NCI-H2107 treated with DMSO at 0.1 percent for 48 hours (cell line): Measurements from ENCODE around the gene AIMP2.
"Not testable (repeated sequence)": the region's sequence is repeated elsewhere in the genome, so short reads cannot be mapped to it uniquely, and the experiment has no call there.

Experiments
- DNase-seq: peaks from one replicate; lab custom pipeline; 2025; ENCODE audit not compliant: unreplicated experiment; lab: John Stamatoyannopoulos, UW

AIMP2 gene

DNA sequence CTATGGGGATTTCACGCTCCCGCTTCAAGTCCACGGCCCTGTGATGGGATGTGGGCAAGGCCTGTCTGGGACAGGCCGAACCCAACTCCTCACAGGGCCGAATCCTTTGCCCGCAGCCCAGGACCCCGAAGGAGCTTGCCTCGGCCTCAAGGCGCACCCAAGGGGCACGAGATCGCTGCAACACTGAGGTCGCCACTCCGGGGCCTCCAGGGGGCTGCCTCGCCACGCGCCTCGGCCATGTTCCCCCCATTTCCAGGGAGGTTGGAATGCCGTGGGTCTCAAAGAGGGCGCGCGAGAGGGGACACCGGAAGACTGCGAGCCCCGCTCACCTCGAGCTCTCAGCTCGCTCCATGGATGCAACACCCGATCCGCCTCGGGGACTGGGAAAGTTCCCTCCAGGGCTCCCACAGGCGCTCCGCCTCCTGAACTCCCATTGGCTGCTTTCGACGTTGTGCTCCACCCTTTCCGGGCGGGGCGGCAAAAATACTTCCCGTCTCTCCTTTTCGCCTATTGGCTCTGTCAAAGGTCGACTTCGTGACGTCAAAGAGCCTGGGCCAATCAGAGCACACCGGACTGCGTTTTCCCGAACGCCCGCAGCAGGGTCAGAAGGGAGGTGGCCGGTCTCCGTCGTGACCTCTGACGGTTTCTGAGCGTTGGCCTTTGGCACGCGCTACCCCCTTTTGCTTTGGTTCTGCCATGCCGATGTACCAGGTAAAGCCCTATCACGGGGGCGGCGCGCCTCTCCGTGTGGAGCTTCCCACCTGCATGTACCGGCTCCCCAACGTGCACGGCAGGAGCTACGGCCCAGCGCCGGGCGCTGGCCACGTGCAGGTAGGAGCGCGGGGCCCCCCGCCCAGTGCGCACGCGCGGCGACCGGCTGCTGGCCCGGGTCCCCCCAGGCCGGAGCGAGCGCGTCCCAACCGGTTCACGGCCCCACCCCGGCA lies at the start of gene AIMP2, which contains the start of gene PMS2:
Gene AIMP2 (plus strand): TSS at position 605 of the 944 bp plus-strand sequence. CDS start 92 bp downstream, at position 697.
Gene PMS2 (minus strand): TSS at position 382 of the 944 bp plus-strand sequence. CDS start 30 bp downstream, at position 352.
- peak; percentile 98 for DNase-seq

DNA sequence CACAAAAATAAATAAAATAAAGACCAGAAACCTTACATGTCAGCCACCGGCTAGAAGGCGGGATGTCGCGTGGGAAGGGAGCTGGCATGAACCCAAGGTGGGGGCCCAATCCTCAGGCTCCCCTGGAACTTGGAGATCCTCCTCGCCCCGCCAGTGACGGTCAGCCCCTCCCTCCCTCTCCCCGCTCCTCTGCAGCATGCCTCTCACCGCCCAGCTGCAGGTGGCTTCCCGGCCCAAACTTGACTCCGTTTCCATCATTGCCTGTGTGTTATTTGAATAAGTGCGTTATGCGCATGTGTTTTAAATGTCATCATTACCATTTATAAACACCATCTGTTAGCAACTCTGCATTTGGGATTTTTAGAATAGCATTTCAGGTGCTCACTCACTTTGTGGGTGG lies 45.9 kb upstream of the AIMP2 start:
- not testable (repeated sequence) for DNase-seq

DNA sequence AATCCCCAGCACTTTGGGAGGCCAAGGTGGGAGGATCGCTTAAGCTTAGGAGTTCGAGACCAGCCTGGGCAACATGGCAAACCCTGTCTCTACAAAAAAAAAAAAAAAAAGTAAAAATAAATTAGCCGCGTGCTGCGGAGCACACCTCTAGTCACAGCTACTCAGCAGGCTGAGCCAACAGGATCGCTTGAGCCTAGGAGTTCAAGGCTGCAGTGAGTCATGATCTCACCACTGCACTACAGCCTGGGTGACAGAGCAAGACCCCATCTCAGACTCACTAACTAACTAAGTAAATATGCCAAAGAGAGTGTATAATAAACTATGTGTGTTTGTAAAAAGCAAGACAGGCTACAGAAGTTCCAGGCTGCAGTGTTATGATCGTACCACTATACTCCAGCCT lies 45.3 kb upstream of the AIMP2 start:
- DNase-seq = not testable (repeated sequence)

DNA sequence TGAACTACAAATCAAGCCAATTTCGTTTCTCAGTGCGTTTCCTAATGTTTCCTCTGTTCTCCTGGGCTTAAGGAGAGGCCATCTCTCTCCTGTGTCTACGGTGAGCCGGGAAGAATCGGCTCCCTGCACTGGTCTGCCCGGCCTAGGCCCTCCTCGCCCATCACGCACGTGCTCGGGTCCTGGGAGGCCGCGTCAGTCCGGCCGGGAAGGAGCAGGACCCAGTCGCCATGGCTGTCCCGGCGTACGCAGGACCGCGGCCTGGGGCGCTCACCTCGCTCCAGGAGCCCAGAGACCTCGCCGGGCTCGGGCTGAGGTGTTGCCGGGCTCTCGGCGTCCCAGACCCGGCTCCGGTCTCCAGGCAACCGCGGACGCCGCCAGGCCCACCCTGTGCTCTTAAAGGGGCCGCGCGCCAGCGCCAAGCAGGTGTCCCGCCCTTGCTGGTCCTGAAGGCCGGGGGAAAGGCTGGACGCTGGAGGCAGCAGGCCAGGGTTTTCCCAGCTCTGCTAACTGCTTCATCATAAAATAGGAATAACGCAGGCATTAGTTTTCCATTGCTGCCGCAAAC lies 38.6 kb upstream of the AIMP2 start, which contains the start of gene RSPH10B:
Gene RSPH10B (minus strand): TSS at position 343 of the 565 bp plus-strand sequence. CDS start 3,573 bp downstream, outside the sequence.
- not testable (repeated sequence) for DNase-seq

DNA sequence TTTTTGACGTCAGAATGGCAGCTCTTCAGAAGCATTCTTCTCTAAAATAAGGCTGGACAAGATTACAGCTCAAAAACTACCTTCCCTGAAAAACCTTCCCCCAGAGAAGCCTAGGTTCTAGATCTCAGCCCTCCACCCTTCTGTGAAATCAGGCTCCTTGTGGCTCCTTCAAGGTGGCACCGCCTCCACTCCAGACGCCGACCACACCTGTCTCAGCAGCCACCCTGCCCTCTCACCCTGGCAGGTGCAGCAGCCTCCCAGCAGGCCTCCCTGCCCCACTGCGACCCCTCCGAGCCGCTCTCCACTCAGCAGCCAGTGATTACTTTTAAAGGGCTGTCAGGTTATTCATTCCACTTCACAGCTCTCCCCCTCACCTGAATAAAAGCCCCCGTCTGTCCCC lies 35.5 kb upstream of the AIMP2 start:
- DNase-seq = not testable (repeated sequence)

DNA sequence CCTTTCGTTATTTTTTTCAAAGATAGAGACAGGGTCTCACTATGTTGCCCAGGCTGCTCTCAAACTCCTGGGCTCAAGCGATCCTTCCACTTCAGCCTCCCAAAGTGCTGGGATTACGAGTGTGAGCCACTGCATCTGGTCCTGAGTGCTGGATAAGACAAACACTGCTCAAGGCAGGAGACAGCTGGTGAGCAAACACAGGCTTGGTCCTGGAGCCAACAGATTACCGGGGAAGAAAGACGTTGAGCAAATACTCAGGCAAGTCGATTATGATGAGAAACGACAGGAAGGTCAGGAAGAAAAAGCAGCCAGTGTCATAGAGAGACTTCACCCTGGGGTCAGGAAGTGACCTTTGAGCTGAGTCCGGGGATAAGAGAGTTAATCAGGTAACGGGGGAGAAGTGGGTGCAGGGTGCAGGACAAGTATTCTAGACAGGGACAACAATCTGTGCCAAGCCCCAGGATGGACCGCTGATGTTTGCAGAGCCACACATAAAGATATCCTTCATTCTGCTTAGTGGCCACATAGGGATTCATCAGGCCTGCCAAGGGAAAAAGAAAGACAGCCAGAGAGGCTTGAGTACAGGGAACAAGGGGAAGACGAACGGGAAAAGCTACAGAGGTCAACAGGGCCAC lies 29.3 kb upstream of the AIMP2 start:
- not testable (repeated sequence) for DNase-seq

DNA sequence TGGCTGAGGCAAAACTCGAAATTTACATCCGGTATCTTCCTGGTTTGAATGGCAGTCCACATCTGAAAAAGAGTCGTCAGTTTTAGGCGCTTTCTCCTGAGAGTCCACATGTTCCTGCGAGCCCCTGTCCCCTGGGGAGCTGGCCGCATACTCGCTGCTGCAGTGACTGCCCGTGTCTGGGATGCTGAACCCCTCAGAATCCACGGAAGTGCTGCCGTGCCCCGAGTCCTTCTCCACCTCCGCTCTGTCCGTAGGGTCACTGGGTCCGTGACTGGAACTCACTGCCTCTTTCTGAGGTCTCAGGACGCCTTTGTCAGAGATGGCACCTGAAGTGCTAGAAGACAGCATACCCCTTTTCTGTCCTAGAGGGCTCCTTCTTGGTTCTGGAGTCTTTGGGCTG lies 22.0 kb upstream of the AIMP2 start:
- DNase-seq = not testable (repeated sequence)

DNA sequence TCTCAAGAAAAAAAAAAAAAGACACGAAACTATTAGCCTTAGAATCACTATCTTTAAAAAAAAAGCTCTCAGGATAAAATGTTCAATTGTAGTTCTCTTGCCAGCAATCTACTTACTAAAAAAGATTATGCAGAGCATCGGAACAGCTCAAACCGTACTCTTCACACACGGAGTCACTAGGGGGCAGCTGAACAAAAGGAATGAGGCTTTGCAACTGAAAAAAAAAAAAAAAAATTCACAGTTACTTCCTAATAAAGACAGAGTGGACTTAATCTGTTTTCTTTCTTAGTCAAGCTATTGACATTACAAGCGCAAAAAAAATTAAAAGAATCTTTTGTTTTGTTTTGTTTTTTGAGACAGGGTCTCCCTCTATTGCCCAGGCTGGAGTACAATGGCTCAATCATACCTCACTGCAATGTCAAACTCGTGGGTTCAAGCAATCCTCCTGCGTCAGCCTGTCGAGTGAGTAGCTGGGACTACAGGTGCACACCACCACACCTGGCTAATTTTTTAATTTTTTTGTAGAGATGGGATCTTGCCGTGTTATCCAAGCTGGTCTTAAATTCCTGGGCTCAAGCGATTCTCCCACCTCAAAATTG lies 11.8 kb upstream of the AIMP2 start:
- peak; percentile 60 for DNase-seq

DNA sequence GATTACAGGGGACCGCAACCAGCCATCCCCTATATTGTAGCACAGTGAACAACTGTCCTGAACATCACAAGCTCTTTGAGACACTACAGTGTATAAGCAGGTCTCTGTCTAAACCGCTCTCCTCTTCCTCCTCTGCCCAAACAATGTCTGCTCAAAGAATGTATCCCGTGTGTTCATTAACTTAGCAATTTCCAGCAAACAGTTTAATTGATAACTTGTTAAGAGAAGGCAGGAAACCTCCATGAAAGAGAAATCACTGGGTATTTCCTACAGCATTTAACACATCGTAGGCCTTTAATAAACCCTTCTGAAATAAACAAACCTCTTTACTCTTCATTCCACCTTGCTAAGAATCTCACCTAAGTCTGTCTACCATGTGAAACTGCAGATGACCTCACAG lies 1.7 kb upstream of the AIMP2 start:
- DNase-seq = no peak

DNA sequence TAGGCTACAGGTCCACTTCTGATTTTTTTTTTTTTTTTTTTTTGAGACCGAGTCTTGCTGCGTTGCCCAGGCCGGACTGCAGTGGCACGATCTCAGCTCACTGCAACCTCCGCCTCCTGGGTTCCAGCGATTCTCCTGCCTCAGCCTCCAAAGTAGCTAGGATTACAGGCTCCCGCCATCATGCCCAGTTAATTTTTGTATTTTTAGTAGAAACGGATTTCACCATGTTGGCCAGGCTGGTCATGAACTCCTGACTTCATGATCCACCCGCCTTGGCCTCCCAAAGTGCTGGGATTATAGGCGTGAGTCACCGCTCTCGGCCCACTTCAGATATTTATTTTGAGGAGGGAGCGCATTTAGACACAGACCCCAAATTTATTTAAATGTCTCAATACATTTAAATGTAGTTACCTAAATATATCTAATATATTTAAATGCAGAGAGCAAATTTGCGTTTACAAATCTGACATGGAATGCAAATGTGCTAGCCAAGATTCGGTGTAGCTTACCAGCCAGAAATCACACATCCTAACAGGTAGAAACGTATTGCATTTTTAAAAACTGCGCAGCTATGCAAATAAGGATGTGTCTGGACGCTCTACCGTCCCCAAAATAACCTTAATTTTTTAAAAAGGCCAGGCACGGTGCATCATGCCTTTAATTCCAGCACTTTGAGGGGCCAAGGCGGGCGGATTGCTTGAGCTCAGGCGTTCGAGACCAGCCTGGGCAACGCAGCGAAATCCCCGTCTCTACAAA lies 1.1 kb upstream of the AIMP2 start:
- not testable (repeated sequence) for DNase-seq

DNA sequence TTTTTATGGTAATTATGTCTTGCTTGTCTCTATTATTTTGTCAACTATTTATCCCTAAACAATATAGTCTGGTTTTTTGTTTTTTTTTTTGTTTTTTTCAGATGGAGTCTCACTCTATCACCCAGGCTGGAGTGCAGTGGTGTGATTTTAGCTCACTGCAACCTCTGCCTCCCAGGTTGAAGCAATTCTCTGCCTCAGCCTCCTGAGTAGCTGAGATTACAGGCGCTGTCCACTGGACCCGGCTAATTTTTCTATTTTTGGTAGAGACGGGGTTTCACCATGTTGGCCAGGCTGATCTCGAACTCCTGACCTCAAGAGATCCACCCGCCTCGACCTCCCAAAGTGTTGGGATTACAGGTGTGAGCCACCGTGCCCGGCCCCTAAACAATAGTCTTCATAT lies 1.3 kb downstream of the AIMP2 start:
- DNase-seq = not testable (repeated sequence)

DNA sequence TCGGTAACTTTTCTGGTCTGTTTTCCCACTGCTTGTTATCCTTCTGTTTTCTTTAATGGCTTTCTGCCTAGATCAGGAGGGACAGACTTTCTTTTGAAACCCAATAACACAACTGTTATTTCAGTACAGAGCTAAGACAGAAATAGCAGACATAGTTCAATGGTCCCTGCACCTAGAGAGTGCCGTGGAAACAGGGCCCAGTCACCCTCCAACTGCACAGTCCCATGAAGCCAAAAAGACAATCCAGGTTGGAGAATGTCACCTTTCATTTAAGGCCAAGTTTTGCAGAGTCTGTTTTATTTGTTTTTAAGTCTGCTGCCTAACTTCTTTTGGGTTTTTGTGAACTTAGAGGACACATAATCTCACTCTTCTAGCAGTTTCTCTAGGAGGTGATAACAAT lies 2.5 kb downstream of the AIMP2 start:
- no peak for DNase-seq

DNA sequence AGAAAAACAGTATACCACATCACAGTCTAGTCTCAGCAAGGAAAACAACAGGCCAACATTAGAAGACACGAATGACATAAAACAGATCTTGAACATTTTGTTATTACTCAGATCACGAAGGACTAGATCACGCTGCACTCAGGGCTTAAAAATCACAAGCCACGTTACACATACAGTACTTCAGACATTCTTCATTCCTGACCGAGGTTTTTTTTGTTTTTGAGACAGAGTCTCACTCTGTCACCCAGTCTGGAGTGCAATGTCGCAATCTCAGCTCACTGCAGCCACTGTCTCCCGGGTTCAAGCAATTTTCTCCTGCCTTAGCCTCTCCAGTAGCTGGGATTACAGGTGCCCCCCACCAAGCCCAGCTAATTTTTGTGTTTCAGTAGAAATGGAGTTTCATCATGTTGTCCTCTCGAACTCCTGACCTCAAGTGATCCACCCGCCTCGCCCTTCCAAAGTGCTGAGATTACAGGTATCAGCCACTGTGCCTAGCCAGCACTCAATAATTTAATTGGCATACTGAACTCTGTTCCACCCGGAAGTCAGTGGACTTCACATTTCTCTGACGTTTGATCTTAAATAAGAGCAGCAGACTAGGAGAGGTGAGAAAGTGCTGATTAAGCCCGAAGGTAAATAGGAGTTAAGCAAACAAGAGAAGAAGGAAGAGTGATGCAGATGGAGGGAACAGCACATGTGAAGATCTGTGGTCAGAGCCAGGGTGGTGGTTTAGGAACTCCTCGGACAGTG lies 3.5 kb downstream of the AIMP2 start:
- DNase-seq = no peak

DNA sequence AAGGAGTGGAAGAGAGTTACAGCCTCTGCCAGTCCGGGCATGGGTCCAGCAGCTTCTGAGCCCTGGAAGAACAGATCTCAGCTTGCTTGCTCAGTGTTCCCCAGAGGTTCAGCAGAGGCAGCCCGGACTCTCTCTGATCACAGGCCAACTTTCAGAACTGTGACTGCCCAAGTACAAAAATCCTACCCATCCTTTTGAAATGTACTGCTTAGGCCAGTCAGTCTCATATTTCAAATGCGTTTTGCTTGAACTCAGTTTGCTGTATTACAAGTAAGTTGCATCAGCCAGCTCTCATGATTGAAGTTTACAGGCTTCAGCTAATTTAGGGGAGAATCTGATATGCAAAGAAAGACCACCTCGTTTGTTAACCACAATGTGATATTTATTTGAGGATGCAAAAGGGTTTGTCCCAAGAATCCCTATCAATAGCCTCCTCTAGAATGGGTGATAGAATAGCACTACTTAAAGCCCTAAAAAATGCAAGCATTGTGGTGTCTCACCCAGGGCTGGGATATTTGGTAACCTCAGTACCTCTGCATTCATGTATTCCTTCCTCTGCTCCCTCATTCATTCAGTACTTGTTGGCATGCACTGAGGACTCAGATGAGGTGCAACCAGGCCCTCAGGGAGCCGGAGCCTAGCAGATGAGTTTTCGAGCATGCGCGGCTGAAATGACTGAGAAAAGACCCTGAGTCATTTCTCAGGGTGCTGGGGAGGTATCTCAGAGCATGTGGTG lies 7.0 kb downstream of the AIMP2 start:
- DNase-seq = peak; percentile 96

DNA sequence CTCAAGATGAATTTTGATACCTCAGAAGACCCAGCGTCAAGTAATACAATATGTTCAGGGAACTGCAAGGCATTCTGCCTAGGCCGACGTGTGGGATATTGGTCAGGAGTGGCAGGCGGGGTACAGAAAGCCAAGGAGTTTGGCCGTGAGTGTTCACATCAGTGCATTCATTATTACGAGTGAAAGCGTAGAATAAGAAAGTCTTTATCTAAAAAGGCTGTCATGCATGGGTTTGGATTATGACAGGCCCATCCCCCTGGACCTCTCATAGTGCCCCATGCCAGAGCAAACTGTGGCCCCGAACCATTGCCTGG lies 7.5 kb downstream of the AIMP2 start:
- no peak for DNase-seq

DNA sequence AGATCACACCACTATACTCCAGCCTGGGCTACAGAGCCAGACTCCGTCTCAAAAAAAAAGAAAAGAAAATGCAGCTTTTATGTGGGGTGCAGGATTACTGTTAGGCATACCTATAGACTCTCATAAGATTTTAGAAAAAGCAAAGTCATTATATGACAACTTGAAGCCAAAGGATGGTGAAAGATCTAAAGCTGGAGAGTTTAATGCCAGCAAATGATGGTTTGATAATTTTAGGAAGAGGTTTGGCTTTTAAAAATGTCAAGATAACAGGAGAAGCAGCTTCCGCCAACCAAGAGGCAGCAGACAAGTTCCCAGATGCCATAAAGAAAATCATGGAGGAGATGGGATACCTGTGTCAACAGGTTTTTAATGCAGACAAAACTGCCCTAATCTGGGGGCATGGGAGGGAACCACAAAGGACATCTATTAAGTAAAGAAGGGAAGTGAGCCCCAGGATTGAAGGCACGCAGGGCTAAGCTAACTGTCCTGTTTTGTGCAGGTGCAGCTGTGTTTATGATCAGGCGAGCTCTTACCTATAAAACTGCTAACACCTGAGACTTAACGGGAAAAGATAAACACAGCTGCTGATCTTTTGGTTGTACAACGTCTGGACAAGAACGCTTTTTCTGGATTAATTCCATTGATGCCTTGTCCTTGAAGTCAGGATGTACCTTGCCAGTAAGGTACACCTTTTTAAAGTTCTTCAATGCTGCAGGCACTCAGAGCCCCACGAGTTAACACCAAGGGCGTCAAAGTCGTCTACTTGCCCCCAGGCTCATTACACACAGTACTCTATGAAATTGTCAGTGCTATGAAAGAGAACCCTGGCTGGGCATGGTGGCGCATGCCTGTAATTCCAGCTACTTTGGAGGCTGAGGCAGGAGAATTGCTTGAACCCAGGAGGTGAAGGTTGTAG lies 11.6 kb downstream of the AIMP2 start:
- DNase-seq = peak; percentile 89

DNA sequence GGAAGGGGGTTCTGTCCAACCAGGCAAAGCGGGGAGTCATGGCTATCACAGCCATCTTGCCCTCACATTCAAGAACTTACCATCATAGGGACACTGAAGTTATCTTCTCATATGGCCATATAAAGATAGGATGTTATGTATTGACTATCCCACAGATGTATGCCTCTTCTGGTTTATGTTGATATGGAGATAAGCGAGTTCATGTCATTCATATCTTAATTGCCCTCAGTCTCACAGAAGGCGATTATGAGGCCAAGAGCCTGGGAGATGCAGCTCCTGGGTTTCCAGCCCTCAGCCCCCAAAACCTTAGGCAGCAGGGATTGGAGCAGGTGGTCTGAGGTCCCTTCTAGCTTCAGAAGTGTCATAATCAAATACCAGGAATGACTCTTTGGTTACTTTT lies 13.6 kb downstream of the AIMP2 start:
- no peak for DNase-seq

DNA sequence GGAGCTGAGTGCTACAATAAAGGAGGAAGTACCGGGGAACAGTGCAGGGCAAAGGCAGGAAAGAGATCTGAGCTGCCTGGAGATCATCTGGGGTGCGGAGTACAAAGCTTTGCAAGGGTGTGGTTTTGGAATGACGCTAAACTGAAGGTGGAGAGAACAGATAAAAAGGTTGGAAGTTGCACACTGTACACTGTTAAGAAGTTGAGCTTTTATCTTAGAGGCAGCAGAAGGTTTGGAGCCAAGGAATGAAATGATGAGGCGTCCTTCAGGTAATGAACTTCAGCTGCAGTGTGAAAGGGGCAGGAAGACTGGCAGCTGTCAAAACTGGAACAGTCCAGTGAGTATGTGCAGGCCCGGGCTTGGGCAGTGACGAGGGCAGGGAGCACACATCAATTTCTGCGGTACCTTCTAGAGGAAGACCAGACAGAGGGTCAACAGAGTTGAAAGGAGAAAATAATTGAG lies 14.9 kb downstream of the AIMP2 start:
- no peak for DNase-seq
